GM12878 (cell line): ENCODE results near the gene KARS1.

Experiments
- CHD4 ChIP-seq: fragments of 200-600 bp; sonication (generic); IDR thresholded peaks from 2 replicates; pipeline ENCODE4 v1.6.1; 2016; ENCODE audit warnings: mild to moderate bottlenecking
- CTCF ChIP-seq, 3 experiments: IDR thresholded peaks in 2 of 3; conservative IDR thresholded peaks in 1 of 3; 2 replicates each; pipeline ENCODE4 v1.5.1; 2011; ENCODE audit warnings: low read depth in 3 of 3, low read length in 3 of 3, mild to moderate bottlenecking in 3 of 3, control low read depth in 2 of 3, moderate library complexity in 2 of 3, inconsistent platforms in 1 of 3, mixed read lengths in 1 of 3; ENCODE audit not compliant: control insufficient read depth in 2 of 3, insufficient read depth in 1 of 3; ENCODE audit errors: extremely low read depth in 1 of 3
- EP300 ChIP-seq, 2 experiments: fragments of 150-350 bp in 1 of 2; IDR thresholded peaks; 2 replicates each; pipeline ENCODE4 v1.6.1; 2011 to 2012; ENCODE audit warnings: low read depth in 2 of 2, low read length in 2 of 2, borderline replicate concordance in 1 of 2, improper control_type of control experiment in 1 of 2, inconsistent platforms in 1 of 2; ENCODE audit not compliant: control insufficient read depth in 1 of 2
- FOXM1 ChIP-seq: IDR thresholded peaks from 2 replicates; pipeline ENCODE4 v1.6.1; 2012; ENCODE audit warnings: low read depth, mild to moderate bottlenecking, inconsistent platforms, low read length, moderate library complexity
- GABPA ChIP-seq: IDR thresholded peaks from 2 replicates; pipeline ENCODE4 v1.6.1; 2014; ENCODE audit warnings: antibody characterized with exemption, low read depth, mild to moderate bottlenecking, inconsistent platforms
- MAX ChIP-seq: IDR thresholded peaks from 2 replicates; pipeline ENCODE4 v1.6.1; 2012; ENCODE audit warnings: low read depth, low read length, improper control_type of control experiment
- MXI1 ChIP-seq: fragments of 150-350 bp; IDR thresholded peaks from 2 replicates; pipeline ENCODE4 v1.6.1; 2011; ENCODE audit warnings: low read depth, mild to moderate bottlenecking, inconsistent platforms, low read length, improper control_type of control experiment
- POLR2A ChIP-seq: IDR thresholded peaks from 2 replicates; pipeline ENCODE4 v1.6.1; 2011; ENCODE audit warnings: low read depth, mild to moderate bottlenecking, low read length
- SIN3A ChIP-seq: IDR thresholded peaks from 2 replicates; pipeline ENCODE4 v1.6.1; 2012; ENCODE audit warnings: low read depth, low read length, improper control_type of control experiment
- TCF12 ChIP-seq: IDR thresholded peaks from 2 replicates; pipeline ENCODE4 v1.6.1; 2011; ENCODE audit warnings: low read depth, mild to moderate bottlenecking, low read length
- ZBTB4 ChIP-seq: fragments of 450-650 bp; formaldehyde crosslinking; IDR thresholded peaks from 2 replicates; pipeline ENCODE4 v1.4.0; 2022; ENCODE audit warnings: mild to moderate bottlenecking, moderate library complexity
- ZNF217 ChIP-seq: fragments of 450-650 bp; IDR thresholded peaks from 2 replicates; pipeline ENCODE4 v1.6.1; 2017; ENCODE audit warnings: antibody characterized with exemption, mild to moderate bottlenecking
- ZZZ3 ChIP-seq: IDR thresholded peaks from 2 replicates; pipeline ENCODE4 v1.6.1; 2011; ENCODE audit warnings: low read depth; ENCODE audit not compliant: control insufficient read depth, insufficient read length

- TF ChIP-seq MAX (no peak), CTCF (IDR thresholded peaks at IDR 0.05 in 2 of 3, conservative IDR thresholded peaks at IDR 0.05 in 1 of 3; ENCODE audit: control insufficient read depth in 2 of 3, extremely low read depth in 1 of 3, insufficient read depth in 1 of 3, low read depth in 3 of 3, low read length in 3 of 3) (no peak), TCF12 (no peak), ZZZ3 (no peak), ZBTB4 (CRISPR knock-in tag) (no peak), EP300 (IDR thresholded peaks at IDR 0.05; ENCODE audit: borderline replicate concordance in 1 of 2, control insufficient read depth in 1 of 2, low read depth in 2 of 2, low read length in 2 of 2) (no peak), FOXM1 (no peak), CHD4 (no peak), MXI1 (no peak), POLR2A (peak; percentile 63), SIN3A (no peak), ZNF217 (no peak), GABPA (no peak)
Observed at GRCh38 chr16:75658175-75658574, 10.7 kb upstream of the KARS1 start.
